Neural progenitor cell (in vitro differentiated cells): ENCODE measurements around the gene INVS. TPM values are rescaled to one million over a fixed set of nuclear protein-coding genes. Genes with fewer than 3 reads are reported as not detected.

Experiments
- DNase-seq: peaks from one replicate; pipeline ENCODE4 v3.0.0-alpha.2; 2016; ENCODE audit warnings: low spot score
- H2AFZ ChIP-seq: fragments of 200-600 bp; sonication (generic); replicated peaks from 2 replicates; pipeline ENCODE4 v1.6.1; 2016; ENCODE audit warnings: antibody characterized with exemption
- H3F3A ChIP-seq: fragments of 200-600 bp; sonication (generic); 2 replicates; pipeline ENCODE4 v1.6.1; 2016; ENCODE audit warnings: antibody characterized with exemption, low read depth
- H3K27ac ChIP-seq: fragments of 200-600 bp; sonication (generic); 2 replicates; pipeline ENCODE4 v1.5.1; 2016; ENCODE audit warnings: mild to moderate bottlenecking
- H3K27me3 ChIP-seq: fragments of 200-600 bp; sonication (generic); 2 replicates; pipeline ENCODE4 v1.6.1; 2016; ENCODE audit warnings: mild to moderate bottlenecking, moderate library complexity
- H3K36me3 ChIP-seq: fragments of 200-600 bp; sonication (generic); 2 replicates; pipeline ENCODE4 v1.5.1; 2016
- H3K4me1 ChIP-seq: fragments of 200-600 bp; sonication (generic); 2 replicates; pipeline ENCODE4 v1.6.1; 2016; ENCODE audit warnings: mixed run types
- H3K4me2 ChIP-seq: fragments of 200-600 bp; sonication (generic); 2 replicates; pipeline ENCODE4 v1.6.1; 2016
- H3K4me3 ChIP-seq: fragments of 200-600 bp; sonication (generic); 2 replicates; pipeline ENCODE4 v1.5.1; 2016
- H3K79me2 ChIP-seq: fragments of 200-600 bp; sonication (generic); 2 replicates; pipeline ENCODE4 v1.6.1; 2016; ENCODE audit warnings: low read depth
- H3K9ac ChIP-seq: fragments of 200-600 bp; sonication (generic); 2 replicates; pipeline ENCODE4 v1.6.1; 2016
- H3K9me3 ChIP-seq: fragments of 200-600 bp; sonication (generic); 2 replicates; pipeline ENCODE4 v1.5.1; 2016; ENCODE audit warnings: low read depth
- H4K20me1 ChIP-seq: fragments of 200-600 bp; sonication (generic); 2 replicates; pipeline ENCODE4 v1.6.1; 2016; ENCODE audit warnings: low read depth
- H3K27ac Mint-ChIP-seq: 3 replicates; pipeline ENCODE4 v1.8.0; 2021; ENCODE audit warnings: mixed read lengths
- H3K27me3 Mint-ChIP-seq: 2 replicates; pipeline ENCODE4 v1.8.0; 2022; ENCODE audit warnings: low read depth, mild to moderate bottlenecking, inconsistent platforms, moderate library complexity, mixed read lengths; ENCODE audit not compliant: insufficient read depth
- H3K36me3 Mint-ChIP-seq: 3 replicates; pipeline ENCODE4 v1.8.0; 2021; ENCODE audit warnings: mixed read lengths
- H3K4me1 Mint-ChIP-seq: 3 replicates; pipeline ENCODE4 v1.8.0; 2021; ENCODE audit warnings: mixed read lengths
- H3K4me3 Mint-ChIP-seq: 3 replicates; pipeline ENCODE4 v1.8.0; 2021; ENCODE audit warnings: mild to moderate bottlenecking, moderate library complexity, mixed read lengths
- H3K9me3 Mint-ChIP-seq: 3 replicates; pipeline ENCODE4 v1.8.0; 2020; ENCODE audit warnings: mixed read lengths
- CTCF ChIP-seq: fragments of 200-600 bp; sonication (generic); IDR thresholded peaks from 2 replicates; pipeline ENCODE4 v1.5.1; 2017; ENCODE audit warnings: antibody characterized with exemption, mild to moderate bottlenecking
- EZH2 ChIP-seq: fragments of 200-600 bp; sonication (generic); IDR thresholded peaks from 2 replicates; pipeline ENCODE4 v1.6.1; 2017; ENCODE audit warnings: antibody characterized with exemption, mild to moderate bottlenecking, moderate library complexity
- EZH2phosphoT487 ChIP-seq: fragments of 200-600 bp; sonication (generic); IDR thresholded peaks from 2 replicates; pipeline ENCODE4 v1.6.1; 2017; ENCODE audit warnings: antibody characterized with exemption
- total RNA-seq: library from RNA; depleted of rRNA; stranded (reverse); fragments of >200 nt; gene quantifications from 2 replicates; pipeline ENCODE4 v1.2.3, GENCODE V29; 2015; ENCODE audit warnings: low replicate concordance

INVS gene
- total RNA-seq, 1 donor from 2014 or later = 29.2 TPM

- Mint-ChIP-seq H3K4me3 (peak overlapping the region; percentile 99), H3K27me3 (peaks cover 2% of the 10 kb centered on the region), H3K36me3 (no peaks in the 10 kb centered on the region), H3K4me1 (peaks cover 16% of the 10 kb centered on the region), H3K27ac (peak overlapping the region; percentile 96), H3K9me3 (no peaks in the 10 kb centered on the region)
- TF ChIP-seq EZH2 (no peak), CTCF (no peak), EZH2phosphoT487 (no peak)
- Histone ChIP-seq H3K36me3 (peaks cover 6% of the 10 kb centered on the region), H3F3A (peaks cover 25% of the 10 kb centered on the region), H3K79me2 (peaks cover 45% of the 10 kb centered on the region), H3K27ac (no peak overlapping the region), H3K9ac (peak overlapping the region; percentile 79), H3K4me3 (peak overlapping the region; percentile 78), H3K4me1 (peaks cover 13% of the 10 kb centered on the region), H3K27me3 (no peaks in the 10 kb centered on the region), H4K20me1 (peaks cover 11% of the 10 kb centered on the region), H2AFZ (peak overlapping the region; percentile 87), H3K9me3 (no peaks in the 10 kb centered on the region), H3K4me2 (peak overlapping the region; percentile 93)
- DNase-seq = peak; percentile 60
These were observed 639 bp downstream of the INVS start for GRCh38 chr9:100099722-100100042.

- peaks cover 25% of the 10 kb centered on the region for H3F3A ChIP-seq
- peaks cover 7% of the 10 kb centered on the region for H3K36me3 ChIP-seq
- peak overlapping the region; percentile 78 for H3K4me3 ChIP-seq
- H3K79me2 ChIP-seq = peaks cover 41% of the 10 kb centered on the region
- peak overlapping the region; percentile 87 for H2AFZ ChIP-seq
- TF ChIP-seq EZH2 (no peak), EZH2phosphoT487 (no peak), CTCF (no peak)
- peaks cover 2% of the 10 kb centered on the region for H3K36me3 Mint-ChIP-seq
- peaks cover 2% of the 10 kb centered on the region for H3K27me3 Mint-ChIP-seq
- no peaks in the 10 kb centered on the region for H3K27me3 ChIP-seq
- H3K27ac ChIP-seq = no peak overlapping the region
- H3K27ac Mint-ChIP-seq = no peak overlapping the region
- no peaks in the 10 kb centered on the region for H3K9me3 ChIP-seq
- no peaks in the 10 kb centered on the region for H3K9me3 Mint-ChIP-seq
- peak overlapping the region; percentile 99 for H3K4me3 Mint-ChIP-seq
- peaks cover 11% of the 10 kb centered on the region for H4K20me1 ChIP-seq
- no peak for DNase-seq
- peaks cover 13% of the 10 kb centered on the region for H3K4me1 ChIP-seq
- H3K4me2 ChIP-seq = peak overlapping the region; percentile 93
- H3K9ac ChIP-seq = peak overlapping the region; percentile 79
- H3K4me1 Mint-ChIP-seq = peaks cover 16% of the 10 kb centered on the region
These were observed 1.2 kb downstream of the INVS start for GRCh38 chr9:100100146-100100667.

GRCh38 chr9:100101608-100102007 lies 2.6 kb downstream of the INVS start:
- Histone ChIP-seq H3K9ac (no peak overlapping the region), H3K79me2 (peaks cover 28% of the 10 kb centered on the region), H3K27me3 (no peaks in the 10 kb centered on the region), H3K9me3 (no peaks in the 10 kb centered on the region), H3K4me3 (no peak overlapping the region), H2AFZ (no peak overlapping the region), H4K20me1 (peaks cover 11% of the 10 kb centered on the region), H3K4me1 (peaks cover 13% of the 10 kb centered on the region), H3F3A (peaks cover 25% of the 10 kb centered on the region), H3K36me3 (peaks cover 7% of the 10 kb centered on the region), H3K27ac (no peak overlapping the region), H3K4me2 (no peak overlapping the region)
- Mint-ChIP-seq H3K4me1 (peaks cover 14% of the 10 kb centered on the region), H3K27me3 (peaks cover 2% of the 10 kb centered on the region), H3K27ac (no peak overlapping the region), H3K36me3 (peaks cover 2% of the 10 kb centered on the region), H3K4me3 (no peak overlapping the region), H3K9me3 (no peaks in the 10 kb centered on the region)
- TF ChIP-seq CTCF (no peak), EZH2phosphoT487 (no peak), EZH2 (no peak)
- DNase-seq = no peak
